ENCODE measurements around the gene B3GALT4.

The B3GALT4 gene

DNA sequence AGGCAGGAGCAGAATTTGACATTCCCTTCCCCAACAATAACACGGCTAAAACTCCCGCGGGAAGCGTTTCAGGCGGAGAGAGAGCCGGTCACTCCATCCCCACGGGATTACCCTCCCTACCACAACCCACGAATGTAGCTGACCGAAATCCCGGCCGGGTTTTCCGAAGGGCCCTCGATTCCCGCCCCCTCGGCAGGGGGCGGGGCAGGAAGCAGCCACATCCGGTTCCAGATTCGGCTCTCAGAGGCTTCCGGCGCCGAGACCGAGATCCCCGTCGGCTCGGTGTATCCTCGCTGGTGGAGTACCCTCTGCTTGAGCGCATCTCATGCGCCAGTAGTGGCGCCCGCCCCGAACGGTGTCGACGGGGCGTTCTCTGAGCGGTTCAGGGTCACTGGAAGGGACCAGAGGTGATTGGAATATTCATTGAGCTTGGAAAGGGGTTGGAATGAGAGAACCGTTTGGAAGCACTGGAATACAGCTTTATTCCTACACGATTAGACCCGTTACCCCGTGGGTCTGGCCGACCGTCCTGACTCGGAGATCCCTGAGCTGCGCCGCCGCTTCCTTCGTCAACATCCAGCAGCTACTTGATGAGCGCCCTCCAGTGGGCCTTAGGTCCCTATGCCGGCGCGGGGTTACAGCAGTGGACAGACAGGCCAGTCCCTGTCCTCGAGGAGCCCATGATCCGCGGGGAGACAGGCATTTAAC, 22.5 kb downstream of the B3GALT4 start (continued):
- TF ChIP-seq MEIS1 (CRISPR knock-in tag; IDR thresholded peaks at IDR 0.05; ENCODE audit: borderline replicate concordance) (no peak), ZBTB21 (tag by site-specific recombination; IDR thresholded peaks at IDR 0.05) (peak; percentile 9; the same call in 1 of the 2 replicates), ZFP37 (tag by site-specific recombination; IDR thresholded peaks at IDR 0.05) (peak; percentile 54), KLF8 (tag by site-specific recombination; IDR thresholded peaks at IDR 0.05) (peak; percentile 82), ZNF423 (tag by site-specific recombination; IDR thresholded peaks at IDR 0.05) (peak; percentile 79), ZFHX2 (tag by site-specific recombination; conservative IDR thresholded peaks at IDR 0.05) (peak; percentile 61), ZNF16 (tag by site-specific recombination; IDR thresholded peaks at IDR 0.05; ENCODE audit: low read depth) (0 out of 2 replicates have a peak, but pooled peaks have one; percentile 15), ZNF610 (tag by site-specific recombination; IDR thresholded peaks at IDR 0.05; ENCODE audit: borderline replicate concordance) (peak; percentile 28; the same call in 1 of the 2 replicates), ZNF394 (tag by site-specific recombination; IDR thresholded peaks at IDR 0.05; ENCODE audit: borderline replicate concordance) (peak; percentile 88; the same call in 1 of the 2 replicates), ZNF302 (tag by site-specific recombination; IDR thresholded peaks at IDR 0.05; ENCODE audit: low read depth) (no peak), KLF9 (tag by site-specific recombination; IDR thresholded peaks at IDR 0.05; ENCODE audit: low read depth) (peak; percentile 96), TRIM28 (IDR thresholded peaks at IDR 0.05; ENCODE audit: borderline replicate concordance, low read length) (peak; percentile 81), WT1 (tag by site-specific recombination; IDR thresholded peaks at IDR 0.05) (peak; percentile 60; the same call in 1 of the 2 replicates), ZNF184 (tag by site-specific recombination; IDR thresholded peaks at IDR 0.05) (0 out of 2 replicates have a peak, but pooled peaks have one; percentile 7), ZNF629 (tag by site-specific recombination; IDR thresholded peaks at IDR 0.05) (peak; percentile 71), ZXDB (tag by site-specific recombination; IDR thresholded peaks at IDR 0.05) (peak; percentile 85), ZNF600 (tag by site-specific recombination; IDR thresholded peaks at IDR 0.05) (peak; percentile 95), ZNF677 (tag by site-specific recombination; IDR thresholded peaks at IDR 0.05) (no peak), REPIN1 (tag by site-specific recombination; IDR thresholded peaks at IDR 0.05; ENCODE audit: low read depth) (no peak), ZNF366 (tag by site-specific recombination; conservative IDR thresholded peaks at IDR 0.05) (peak; percentile 85), SP3 (tag by site-specific recombination; IDR thresholded peaks at IDR 0.05) (peak; percentile 95)
- TF ChIP-seq, protein P1, sequence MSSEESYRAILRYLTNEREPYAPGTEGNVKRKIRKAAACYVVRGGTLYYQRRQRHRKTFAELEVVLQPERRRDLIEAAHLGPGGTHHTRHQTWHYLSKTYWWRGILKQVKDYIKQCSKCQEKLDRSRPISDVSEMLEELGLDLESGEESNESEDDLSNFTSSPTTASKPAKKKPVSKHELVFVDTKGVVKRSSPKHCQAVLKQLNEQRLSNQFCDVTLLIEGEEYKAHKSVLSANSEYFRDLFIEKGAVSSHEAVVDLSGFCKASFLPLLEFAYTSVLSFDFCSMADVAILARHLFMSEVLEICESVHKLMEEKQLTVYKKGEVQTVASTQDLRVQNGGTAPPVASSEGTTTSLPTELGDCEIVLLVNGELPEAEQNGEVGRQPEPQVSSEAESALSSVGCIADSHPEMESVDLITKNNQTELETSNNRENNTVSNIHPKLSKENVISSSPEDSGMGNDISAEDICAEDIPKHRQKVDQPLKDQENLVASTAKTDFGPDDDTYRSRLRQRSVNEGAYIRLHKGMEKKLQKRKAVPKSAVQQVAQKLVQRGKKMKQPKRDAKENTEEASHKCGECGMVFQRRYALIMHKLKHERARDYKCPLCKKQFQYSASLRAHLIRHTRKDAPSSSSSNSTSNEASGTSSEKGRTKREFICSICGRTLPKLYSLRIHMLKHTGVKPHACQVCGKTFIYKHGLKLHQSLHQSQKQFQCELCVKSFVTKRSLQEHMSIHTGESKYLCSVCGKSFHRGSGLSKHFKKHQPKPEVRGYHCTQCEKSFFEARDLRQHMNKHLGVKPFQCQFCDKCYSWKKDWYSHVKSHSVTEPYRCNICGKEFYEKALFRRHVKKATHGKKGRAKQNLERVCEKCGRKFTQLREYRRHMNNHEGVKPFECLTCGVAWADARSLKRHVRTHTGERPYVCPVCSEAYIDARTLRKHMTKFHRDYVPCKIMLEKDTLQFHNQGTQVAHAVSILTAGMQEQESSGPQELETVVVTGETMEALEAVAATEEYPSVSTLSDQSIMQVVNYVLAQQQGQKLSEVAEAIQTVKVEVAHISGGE (tag by site-specific recombination; conservative IDR thresholded peaks at IDR 0.05; ENCODE audit: low read depth) = peak; percentile 86
- TF ChIP-seq, protein P2, sequence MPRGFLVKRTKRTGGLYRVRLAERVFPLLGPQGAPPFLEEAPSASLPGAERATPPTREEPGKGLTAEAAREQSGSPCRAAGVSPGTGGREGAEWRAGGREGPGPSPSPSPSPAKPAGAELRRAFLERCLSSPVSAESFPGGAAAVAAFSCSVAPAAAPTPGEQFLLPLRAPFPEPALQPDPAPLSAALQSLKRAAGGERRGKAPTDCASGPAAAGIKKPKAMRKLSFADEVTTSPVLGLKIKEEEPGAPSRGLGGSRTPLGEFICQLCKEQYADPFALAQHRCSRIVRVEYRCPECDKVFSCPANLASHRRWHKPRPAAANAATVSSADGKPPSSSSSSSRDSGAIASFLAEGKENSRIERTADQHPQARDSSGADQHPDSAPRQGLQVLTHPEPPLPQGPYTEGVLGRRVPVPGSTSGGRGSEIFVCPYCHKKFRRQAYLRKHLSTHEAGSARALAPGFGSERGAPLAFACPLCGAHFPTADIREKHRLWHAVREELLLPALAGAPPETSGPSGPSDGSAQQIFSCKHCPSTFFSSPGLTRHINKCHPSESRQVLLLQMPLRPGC (tag by site-specific recombination; IDR thresholded peaks at IDR 0.05) = peak; percentile 39; the same call in 1 of the 2 replicates
- TF ChIP-seq, protein P3, sequence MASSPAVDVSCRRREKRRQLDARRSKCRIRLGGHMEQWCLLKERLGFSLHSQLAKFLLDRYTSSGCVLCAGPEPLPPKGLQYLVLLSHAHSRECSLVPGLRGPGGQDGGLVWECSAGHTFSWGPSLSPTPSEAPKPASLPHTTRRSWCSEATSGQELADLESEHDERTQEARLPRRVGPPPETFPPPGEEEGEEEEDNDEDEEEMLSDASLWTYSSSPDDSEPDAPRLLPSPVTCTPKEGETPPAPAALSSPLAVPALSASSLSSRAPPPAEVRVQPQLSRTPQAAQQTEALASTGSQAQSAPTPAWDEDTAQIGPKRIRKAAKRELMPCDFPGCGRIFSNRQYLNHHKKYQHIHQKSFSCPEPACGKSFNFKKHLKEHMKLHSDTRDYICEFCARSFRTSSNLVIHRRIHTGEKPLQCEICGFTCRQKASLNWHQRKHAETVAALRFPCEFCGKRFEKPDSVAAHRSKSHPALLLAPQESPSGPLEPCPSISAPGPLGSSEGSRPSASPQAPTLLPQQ (tag by site-specific recombination; IDR thresholded peaks at IDR 0.05) = peak; percentile 47; the same call in 1 of the 2 replicates
- TF ChIP-seq, protein P4, sequence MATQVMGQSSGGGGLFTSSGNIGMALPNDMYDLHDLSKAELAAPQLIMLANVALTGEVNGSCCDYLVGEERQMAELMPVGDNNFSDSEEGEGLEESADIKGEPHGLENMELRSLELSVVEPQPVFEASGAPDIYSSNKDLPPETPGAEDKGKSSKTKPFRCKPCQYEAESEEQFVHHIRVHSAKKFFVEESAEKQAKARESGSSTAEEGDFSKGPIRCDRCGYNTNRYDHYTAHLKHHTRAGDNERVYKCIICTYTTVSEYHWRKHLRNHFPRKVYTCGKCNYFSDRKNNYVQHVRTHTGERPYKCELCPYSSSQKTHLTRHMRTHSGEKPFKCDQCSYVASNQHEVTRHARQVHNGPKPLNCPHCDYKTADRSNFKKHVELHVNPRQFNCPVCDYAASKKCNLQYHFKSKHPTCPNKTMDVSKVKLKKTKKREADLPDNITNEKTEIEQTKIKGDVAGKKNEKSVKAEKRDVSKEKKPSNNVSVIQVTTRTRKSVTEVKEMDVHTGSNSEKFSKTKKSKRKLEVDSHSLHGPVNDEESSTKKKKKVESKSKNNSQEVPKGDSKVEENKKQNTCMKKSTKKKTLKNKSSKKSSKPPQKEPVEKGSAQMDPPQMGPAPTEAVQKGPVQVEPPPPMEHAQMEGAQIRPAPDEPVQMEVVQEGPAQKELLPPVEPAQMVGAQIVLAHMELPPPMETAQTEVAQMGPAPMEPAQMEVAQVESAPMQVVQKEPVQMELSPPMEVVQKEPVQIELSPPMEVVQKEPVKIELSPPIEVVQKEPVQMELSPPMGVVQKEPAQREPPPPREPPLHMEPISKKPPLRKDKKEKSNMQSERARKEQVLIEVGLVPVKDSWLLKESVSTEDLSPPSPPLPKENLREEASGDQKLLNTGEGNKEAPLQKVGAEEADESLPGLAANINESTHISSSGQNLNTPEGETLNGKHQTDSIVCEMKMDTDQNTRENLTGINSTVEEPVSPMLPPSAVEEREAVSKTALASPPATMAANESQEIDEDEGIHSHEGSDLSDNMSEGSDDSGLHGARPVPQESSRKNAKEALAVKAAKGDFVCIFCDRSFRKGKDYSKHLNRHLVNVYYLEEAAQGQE (tag by site-specific recombination; IDR thresholded peaks at IDR 0.05) = peak; percentile 27; the same call in 1 of the 2 replicates
- TF ChIP-seq, protein P5, sequence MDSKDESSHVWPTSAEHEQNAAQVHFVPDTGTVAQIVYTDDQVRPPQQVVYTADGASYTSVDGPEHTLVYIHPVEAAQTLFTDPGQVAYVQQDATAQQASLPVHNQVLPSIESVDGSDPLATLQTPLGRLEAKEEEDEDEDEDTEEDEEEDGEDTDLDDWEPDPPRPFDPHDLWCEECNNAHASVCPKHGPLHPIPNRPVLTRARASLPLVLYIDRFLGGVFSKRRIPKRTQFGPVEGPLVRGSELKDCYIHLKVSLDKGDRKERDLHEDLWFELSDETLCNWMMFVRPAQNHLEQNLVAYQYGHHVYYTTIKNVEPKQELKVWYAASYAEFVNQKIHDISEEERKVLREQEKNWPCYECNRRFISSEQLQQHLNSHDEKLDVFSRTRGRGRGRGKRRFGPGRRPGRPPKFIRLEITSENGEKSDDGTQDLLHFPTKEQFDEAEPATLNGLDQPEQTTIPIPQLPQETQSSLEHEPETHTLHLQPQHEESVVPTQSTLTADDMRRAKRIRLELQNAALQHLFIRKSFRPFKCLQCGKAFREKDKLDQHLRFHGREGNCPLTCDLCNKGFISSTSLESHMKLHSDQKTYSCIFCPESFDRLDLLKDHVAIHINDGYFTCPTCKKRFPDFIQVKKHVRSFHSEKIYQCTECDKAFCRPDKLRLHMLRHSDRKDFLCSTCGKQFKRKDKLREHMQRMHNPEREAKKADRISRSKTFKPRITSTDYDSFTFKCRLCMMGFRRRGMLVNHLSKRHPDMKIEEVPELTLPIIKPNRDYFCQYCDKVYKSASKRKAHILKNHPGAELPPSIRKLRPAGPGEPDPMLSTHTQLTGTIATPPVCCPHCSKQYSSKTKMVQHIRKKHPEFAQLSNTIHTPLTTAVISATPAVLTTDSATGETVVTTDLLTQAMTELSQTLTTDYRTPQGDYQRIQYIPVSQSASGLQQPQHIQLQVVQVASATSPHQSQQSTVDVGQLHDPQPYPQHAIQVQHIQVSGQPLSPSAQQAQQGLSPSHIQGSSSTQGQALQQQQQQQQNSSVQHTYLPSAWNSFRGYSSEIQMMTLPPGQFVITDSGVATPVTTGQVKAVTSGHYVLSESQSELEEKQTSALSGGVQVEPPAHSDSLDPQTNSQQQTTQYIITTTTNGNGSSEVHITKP (tag by site-specific recombination; IDR thresholded peaks at IDR 0.05) = peak; percentile 6
